Mesothelial cell of epicardium (in vitro differentiated cells): ENCODE results near the gene GASK1A. TPM values are rescaled to one million over a fixed set of nuclear protein-coding genes. Genes with fewer than 3 reads are reported as not detected.

Experiments used
- DNase-seq, 2 experiments: peaks; one replicate each; pipeline ENCODE4 v3.0.0; 2021; ENCODE audit warnings: low spot score in 2 of 2; ENCODE audit not compliant: unreplicated experiment in 2 of 2
- H3K27ac Mint-ChIP-seq: 2 replicates; pipeline ENCODE4 v1.8.0; 2021; ENCODE audit warnings: mixed read lengths
- H3K27me3 Mint-ChIP-seq: 2 replicates; pipeline ENCODE4 v1.8.0; 2021; ENCODE audit warnings: low read depth, mixed read lengths
- H3K36me3 Mint-ChIP-seq: 2 replicates; pipeline ENCODE4 v1.8.0; 2021; ENCODE audit warnings: mixed read lengths
- H3K4me1 Mint-ChIP-seq: 2 replicates; pipeline ENCODE4 v1.8.0; 2021; ENCODE audit warnings: mixed read lengths
- H3K4me3 Mint-ChIP-seq: 2 replicates; pipeline ENCODE4 v1.8.0; 2021; ENCODE audit warnings: mild to moderate bottlenecking, moderate library complexity, mixed read lengths
- H3K9me3 Mint-ChIP-seq: 2 replicates; pipeline ENCODE4 v1.8.0; 2021; ENCODE audit warnings: mixed read lengths
- CTCF ChIP-seq: fragments of 200-600 bp; sonication (generic); IDR thresholded peaks from one replicate; pipeline ENCODE4 v1.5.0; 2021; ENCODE audit warnings: antibody characterized with exemption; ENCODE audit not compliant: unreplicated experiment
- total RNA-seq: library from RNA; stranded (reverse); gene quantifications from 3 replicates; pipeline ENCODE4 v1.2.1, GENCODE V29; 2021

The GASK1A gene
- total RNA-seq, 1 donor from 2014 or later = 1.6 TPM

DNA sequence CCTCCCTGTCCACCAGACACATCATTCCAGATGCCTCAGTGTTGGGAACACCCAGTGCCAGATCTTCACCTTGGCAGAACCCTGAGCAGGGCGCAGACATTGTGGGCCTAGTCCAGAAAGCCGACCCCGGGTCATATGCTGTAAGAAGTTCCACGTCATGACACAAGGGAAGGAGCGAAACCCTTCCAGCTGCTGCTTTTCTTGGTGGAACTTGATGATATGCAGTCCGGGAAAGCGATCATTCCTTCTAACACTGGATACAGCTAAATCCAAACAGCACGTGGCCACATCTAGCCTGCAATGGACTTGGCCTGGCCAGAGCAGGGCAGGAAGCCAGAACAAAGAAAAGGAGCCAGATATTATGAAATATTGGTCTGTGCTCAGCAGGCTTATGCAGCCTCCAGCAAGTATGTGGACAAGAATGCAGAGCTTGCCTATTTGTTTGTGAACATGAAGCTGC, 22.0 kb downstream of the GASK1A start:
- Mint-ChIP-seq H3K36me3 (no peaks in the 10 kb centered on the region), H3K27ac (peak overlapping the region; percentile 84), H3K9me3 (no peaks in the 10 kb centered on the region), H3K4me1 (peaks cover 23% of the 10 kb centered on the region), H3K27me3 (peaks cover 6% of the 10 kb centered on the region), H3K4me3 (no peak overlapping the region)
- TF ChIP-seq CTCF = no peak
- no peak for DNase-seq

GRCh38 chr3:43001556-43002121, 22.5 kb downstream of the GASK1A start:
- Mint-ChIP-seq H3K4me3 (no peak overlapping the region), H3K27ac (peak overlapping the region; percentile 84), H3K9me3 (no peaks in the 10 kb centered on the region), H3K4me1 (peaks cover 23% of the 10 kb centered on the region), H3K27me3 (peaks cover 7% of the 10 kb centered on the region), H3K36me3 (no peaks in the 10 kb centered on the region)
- TF ChIP-seq CTCF = no peak
- no peak for DNase-seq

DNA sequence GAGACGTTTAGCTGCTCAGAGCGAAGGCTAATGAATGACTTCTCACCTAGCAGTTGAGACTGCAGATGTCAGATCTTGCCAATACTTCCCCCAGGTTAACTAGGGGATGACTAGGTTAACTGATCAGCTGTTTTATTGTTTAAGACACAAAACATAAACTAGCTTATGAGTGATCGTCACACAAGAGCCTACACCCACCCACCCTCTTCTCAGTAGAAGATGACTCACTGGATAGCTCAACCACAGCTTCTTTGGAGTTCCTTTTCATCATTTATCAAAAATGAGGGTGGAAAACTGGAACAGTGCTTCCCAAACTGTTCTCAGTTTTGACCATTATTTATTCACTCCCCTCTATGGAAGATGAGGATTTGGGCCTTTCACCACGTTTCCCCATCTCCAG, 25.2 kb downstream of the GASK1A start:
- Mint-ChIP-seq H3K4me3 (no peak overlapping the region), H3K9me3 (no peaks in the 10 kb centered on the region), H3K27me3 (peaks cover 19% of the 10 kb centered on the region), H3K4me1 (peaks cover 23% of the 10 kb centered on the region), H3K36me3 (no peaks in the 10 kb centered on the region), H3K27ac (no peak overlapping the region)
- no peak for TF ChIP-seq CTCF
- no peak for DNase-seq

GRCh38 chr3:43005253-43005652, 26.1 kb downstream of the GASK1A start:
- no peak for DNase-seq
- Mint-ChIP-seq H3K27ac (no peak overlapping the region), H3K36me3 (no peaks in the 10 kb centered on the region), H3K27me3 (peaks cover 19% of the 10 kb centered on the region), H3K9me3 (no peaks in the 10 kb centered on the region), H3K4me3 (no peak overlapping the region), H3K4me1 (peaks cover 22% of the 10 kb centered on the region)
- TF ChIP-seq CTCF = no peak

GRCh38 chr3:43005981-43006380, 26.9 kb downstream of the GASK1A start:
- H3K27ac Mint-ChIP-seq = no peak overlapping the region
- no peaks in the 10 kb centered on the region for H3K9me3 Mint-ChIP-seq
- TF ChIP-seq CTCF = no peak
- no peak overlapping the region for H3K4me3 Mint-ChIP-seq
- H3K4me1 Mint-ChIP-seq = peaks cover 14% of the 10 kb centered on the region
- H3K36me3 Mint-ChIP-seq = no peaks in the 10 kb centered on the region
- peaks cover 22% of the 10 kb centered on the region for H3K27me3 Mint-ChIP-seq
- DNase-seq = no peak

GRCh38 chr3:43006825-43007224, 27.7 kb downstream of the GASK1A start:
- no peak overlapping the region for H3K27ac Mint-ChIP-seq
- peaks cover 6% of the 10 kb centered on the region for H3K4me1 Mint-ChIP-seq
- no peaks in the 10 kb centered on the region for H3K9me3 Mint-ChIP-seq
- peaks cover 22% of the 10 kb centered on the region for H3K27me3 Mint-ChIP-seq
- TF ChIP-seq CTCF = no peak
- no peaks in the 10 kb centered on the region for H3K36me3 Mint-ChIP-seq
- no peak for DNase-seq
- no peak overlapping the region for H3K4me3 Mint-ChIP-seq
